HL-60/S4 treated with retinoic acid at 250 ng/mL for 4 days and 3 days (cell line): ENCODE data around the gene WBP2NL.
"Not testable (repeated sequence)": the region's sequence is repeated elsewhere in the genome, so short reads cannot be mapped to it uniquely, and the experiment has no call there.

Experiments used
- in situ Hi-C: fragments of 300-500 bp; cut with MboI; formaldehyde crosslinking; loops from 2 replicates; pipeline ENCODE4 v1.7.0; 2022; ENCODE audit warnings: low sequenced_read_pairs

Gene WBP2NL

GRCh38 chr22:42070517-42071422, 72.2 kb downstream of the WBP2NL start, which contains the start of gene NAGA:
TSS of gene NAGA (minus strand) at chr22:42070812. CDS start at chr22:42070297, 515 bp downstream.
- in situ Hi-C loops = no loop called here

GRCh38 chr22:42071508-42071907, 72.9 kb downstream of the WBP2NL start:
- in situ Hi-C loops = not testable (repeated sequence)

- in situ Hi-C loops = no loop called here
Measured at GRCh38 chr22:42072606-42073330, 74.2 kb downstream of the WBP2NL start.

- in situ Hi-C loops = no loop called here
Measured at GRCh38 chr22:42073621-42074041, 75.0 kb downstream of the WBP2NL start.

GRCh38 chr22:42074132-42074811, 75.7 kb downstream of the WBP2NL start, which contains the start of gene PHETA2:
TSS of gene PHETA2 (plus strand) at chr22:42074248. CDS start at chr22:42077294, 3,046 bp downstream.
- in situ Hi-C loops = no loop called here

- in situ Hi-C loops = no loop called here
Measured at GRCh38 chr22:42074846-42075676, 76.5 kb downstream of the WBP2NL start.

- in situ Hi-C loops = no loop called here
Measured at GRCh38 chr22:42076764-42077485, 78.3 kb downstream of the WBP2NL start.

GRCh38 chr22:42077486-42078125, 79.0 kb downstream of the WBP2NL start:
- in situ Hi-C loops = no loop called here
